HepG2 (cell line): Measurements from ENCODE around the gene MT1G. TPM values are rescaled to one million over a fixed set of nuclear protein-coding genes. Genes with fewer than 3 reads are reported as not detected.

Source experiments
- IRF2 ChIP-seq: IDR thresholded peaks from 2 replicates; pipeline ENCODE4 v1.6.1; 2018; ENCODE audit warnings: missing genetic modification reagents, missing compliant biosample characterization
- MYC ChIP-seq: sonication (generic); formaldehyde crosslinking; IDR thresholded peaks from 2 replicates; pipeline ENCODE4 v1.9.0; 2021; ENCODE audit warnings: missing genetic modification reagents, borderline replicate concordance
- PITX1 ChIP-seq: sonication (generic); formaldehyde crosslinking; IDR thresholded peaks from 2 replicates; pipeline ENCODE4 v1.5.1; 2020; ENCODE audit warnings: mild to moderate bottlenecking, missing genetic modification reagents
- TBX2 ChIP-seq: sonication (generic); formaldehyde crosslinking; IDR thresholded peaks from 2 replicates; pipeline ENCODE4 v1.5.0; 2020; ENCODE audit warnings: missing genetic modification reagents, mild to moderate bottlenecking, borderline replicate concordance
- ZMYM4 ChIP-seq: sonication (generic); formaldehyde crosslinking; IDR thresholded peaks from 2 replicates; pipeline ENCODE4 v1.8.1; 2023; ENCODE audit warnings: mild to moderate bottlenecking, missing genetic modification reagents
- ZNF567 ChIP-seq: sonication (generic); formaldehyde crosslinking; IDR thresholded peaks from 2 replicates; pipeline ENCODE4 v1.8.1; 2023; ENCODE audit warnings: mild to moderate bottlenecking, missing genetic modification reagents, borderline replicate concordance
- ZNF644 ChIP-seq: IDR thresholded peaks from 2 replicates; pipeline ENCODE4 v1.6.1; 2016; ENCODE audit warnings: low read depth
- polyA plus RNA-seq, 8 experiments: library from polyadenylated mRNA; depleted of rRNA in 3 of 8; stranded (reverse) in 7 of 8; unstranded in 1 of 8; fragments of >200 nt; fragmentation: Illumina TruSeq in 4 of 8; extraction: Trizol in 4 of 8; gene quantifications; 2 replicates each; pipeline versions ENCODE4 v1.2.1 to v1.2.3, GENCODE V29; 2011 to 2016; ENCODE audit warnings: low read depth in 4 of 8, missing spikeins in 1 of 8, mixed read lengths in 1 of 8; ENCODE audit not compliant: insufficient read depth in 1 of 8
- total RNA-seq, 5 experiments: library from RNA; depleted of rRNA; stranded (reverse); fragments of >200 nt; fragmentation: Illumina TruSeq; extraction: Trizol; gene quantifications; 2 replicates each; pipeline ENCODE4 v1.2.3, GENCODE V29; 2016; ENCODE audit warnings: low read depth in 1 of 5
- TF ChIP-seq, protein P1 (sequence below): sonication (generic); formaldehyde crosslinking; IDR thresholded peaks from 2 replicates; pipeline ENCODE4 v1.8.0; 2022; ENCODE audit warnings: mild to moderate bottlenecking, missing genetic modification reagents, moderate library complexity
- TF ChIP-seq, protein P2 (sequence below): sonication (generic); formaldehyde crosslinking; IDR thresholded peaks from 2 replicates; pipeline ENCODE4 v1.4.0; 2020; ENCODE audit warnings: missing genetic modification reagents, borderline replicate concordance
- TF ChIP-seq, protein P3 (sequence below): sonication (generic); formaldehyde crosslinking; IDR thresholded peaks from one replicate; pipeline ENCODE4 v1.5.1; 2020; ENCODE audit warnings: mild to moderate bottlenecking, missing genetic modification reagents; ENCODE audit errors: not compliant biosample characterization
- TF ChIP-seq, protein P4 (sequence below): sonication (generic); formaldehyde crosslinking; IDR thresholded peaks from 2 replicates; pipeline ENCODE4 v1.5.0; 2020; ENCODE audit warnings: mild to moderate bottlenecking, missing genetic modification reagents, borderline replicate concordance

MT1G gene
- total and polyA plus RNA-seq, 2 of the 13 experiments (the other 11 are each of a cell fraction or from before 2014, with no cell fraction given) = 3.6 to 377 TPM

DNA sequence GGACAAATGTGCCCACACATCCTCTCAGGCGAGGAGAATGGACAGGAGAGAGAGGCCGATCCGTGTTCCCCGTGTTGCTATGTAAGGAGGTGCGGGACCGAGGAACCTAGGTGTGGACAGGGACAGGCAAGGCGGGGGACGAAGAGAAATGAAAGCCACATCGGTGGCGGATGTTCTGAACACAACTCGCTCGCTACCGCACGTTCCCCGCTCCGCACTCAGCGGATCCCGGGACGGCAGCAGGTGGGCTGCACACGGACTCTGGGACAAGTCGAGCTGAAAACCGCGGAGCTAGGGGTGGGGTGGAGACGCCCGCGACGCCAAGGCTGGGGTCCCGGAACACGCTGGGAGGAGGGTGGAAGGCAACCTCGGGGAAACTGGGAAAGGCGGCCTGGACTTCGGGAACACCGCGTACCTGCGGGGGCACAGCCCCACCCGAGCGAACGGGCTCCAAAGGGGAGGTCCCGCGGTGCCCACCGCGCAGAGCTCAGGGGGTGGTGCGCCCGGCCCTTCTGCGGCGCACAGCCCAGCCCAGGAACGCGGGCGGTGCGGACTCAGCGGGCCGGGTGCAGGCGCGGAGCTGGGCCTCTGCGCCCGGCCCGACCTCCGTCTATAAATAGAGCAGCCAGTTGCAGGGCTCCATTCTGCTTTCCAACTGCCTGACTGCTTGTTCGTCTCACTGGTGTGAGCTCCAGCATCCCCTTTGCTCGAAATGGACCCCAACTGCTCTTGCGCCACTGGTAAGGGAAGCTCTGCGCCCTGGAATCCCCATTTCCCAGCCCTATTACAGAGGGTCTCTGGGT, 42.5 kb downstream of the MT1G start, which contains the start of gene MT1E (continued):
- TF ChIP-seq IRF2 (CRISPR knock-in tag) = peak; percentile 65; the same call in 1 of the 2 replicates
- TF ChIP-seq TBX2 (CRISPR knock-in tag) = peak; percentile 80
- TF ChIP-seq ZNF567 (CRISPR knock-in tag) = no peak
- peak; percentile 27; the same call in 1 of the 2 replicates for TF ChIP-seq ZMYM4 (CRISPR knock-in tag)
- no peak for TF ChIP-seq ZNF644 (CRISPR knock-in tag)
- peak; percentile 55; the same call in 1 of the 2 replicates for TF ChIP-seq MYC
- TF ChIP-seq, protein P1, sequence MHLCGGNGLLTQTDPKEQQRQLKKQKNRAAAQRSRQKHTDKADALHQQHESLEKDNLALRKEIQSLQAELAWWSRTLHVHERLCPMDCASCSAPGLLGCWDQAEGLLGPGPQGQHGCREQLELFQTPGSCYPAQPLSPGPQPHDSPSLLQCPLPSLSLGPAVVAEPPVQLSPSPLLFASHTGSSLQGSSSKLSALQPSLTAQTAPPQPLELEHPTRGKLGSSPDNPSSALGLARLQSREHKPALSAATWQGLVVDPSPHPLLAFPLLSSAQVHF (CRISPR knock-in tag) = no peak
- TF ChIP-seq, protein P2, sequence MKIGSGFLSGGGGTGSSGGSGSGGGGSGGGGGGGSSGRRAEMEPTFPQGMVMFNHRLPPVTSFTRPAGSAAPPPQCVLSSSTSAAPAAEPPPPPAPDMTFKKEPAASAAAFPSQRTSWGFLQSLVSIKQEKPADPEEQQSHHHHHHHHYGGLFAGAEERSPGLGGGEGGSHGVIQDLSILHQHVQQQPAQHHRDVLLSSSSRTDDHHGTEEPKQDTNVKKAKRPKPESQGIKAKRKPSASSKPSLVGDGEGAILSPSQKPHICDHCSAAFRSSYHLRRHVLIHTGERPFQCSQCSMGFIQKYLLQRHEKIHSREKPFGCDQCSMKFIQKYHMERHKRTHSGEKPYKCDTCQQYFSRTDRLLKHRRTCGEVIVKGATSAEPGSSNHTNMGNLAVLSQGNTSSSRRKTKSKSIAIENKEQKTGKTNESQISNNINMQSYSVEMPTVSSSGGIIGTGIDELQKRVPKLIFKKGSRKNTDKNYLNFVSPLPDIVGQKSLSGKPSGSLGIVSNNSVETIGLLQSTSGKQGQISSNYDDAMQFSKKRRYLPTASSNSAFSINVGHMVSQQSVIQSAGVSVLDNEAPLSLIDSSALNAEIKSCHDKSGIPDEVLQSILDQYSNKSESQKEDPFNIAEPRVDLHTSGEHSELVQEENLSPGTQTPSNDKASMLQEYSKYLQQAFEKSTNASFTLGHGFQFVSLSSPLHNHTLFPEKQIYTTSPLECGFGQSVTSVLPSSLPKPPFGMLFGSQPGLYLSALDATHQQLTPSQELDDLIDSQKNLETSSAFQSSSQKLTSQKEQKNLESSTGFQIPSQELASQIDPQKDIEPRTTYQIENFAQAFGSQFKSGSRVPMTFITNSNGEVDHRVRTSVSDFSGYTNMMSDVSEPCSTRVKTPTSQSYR (CRISPR knock-in tag) = no peak
- TF ChIP-seq, protein P3, sequence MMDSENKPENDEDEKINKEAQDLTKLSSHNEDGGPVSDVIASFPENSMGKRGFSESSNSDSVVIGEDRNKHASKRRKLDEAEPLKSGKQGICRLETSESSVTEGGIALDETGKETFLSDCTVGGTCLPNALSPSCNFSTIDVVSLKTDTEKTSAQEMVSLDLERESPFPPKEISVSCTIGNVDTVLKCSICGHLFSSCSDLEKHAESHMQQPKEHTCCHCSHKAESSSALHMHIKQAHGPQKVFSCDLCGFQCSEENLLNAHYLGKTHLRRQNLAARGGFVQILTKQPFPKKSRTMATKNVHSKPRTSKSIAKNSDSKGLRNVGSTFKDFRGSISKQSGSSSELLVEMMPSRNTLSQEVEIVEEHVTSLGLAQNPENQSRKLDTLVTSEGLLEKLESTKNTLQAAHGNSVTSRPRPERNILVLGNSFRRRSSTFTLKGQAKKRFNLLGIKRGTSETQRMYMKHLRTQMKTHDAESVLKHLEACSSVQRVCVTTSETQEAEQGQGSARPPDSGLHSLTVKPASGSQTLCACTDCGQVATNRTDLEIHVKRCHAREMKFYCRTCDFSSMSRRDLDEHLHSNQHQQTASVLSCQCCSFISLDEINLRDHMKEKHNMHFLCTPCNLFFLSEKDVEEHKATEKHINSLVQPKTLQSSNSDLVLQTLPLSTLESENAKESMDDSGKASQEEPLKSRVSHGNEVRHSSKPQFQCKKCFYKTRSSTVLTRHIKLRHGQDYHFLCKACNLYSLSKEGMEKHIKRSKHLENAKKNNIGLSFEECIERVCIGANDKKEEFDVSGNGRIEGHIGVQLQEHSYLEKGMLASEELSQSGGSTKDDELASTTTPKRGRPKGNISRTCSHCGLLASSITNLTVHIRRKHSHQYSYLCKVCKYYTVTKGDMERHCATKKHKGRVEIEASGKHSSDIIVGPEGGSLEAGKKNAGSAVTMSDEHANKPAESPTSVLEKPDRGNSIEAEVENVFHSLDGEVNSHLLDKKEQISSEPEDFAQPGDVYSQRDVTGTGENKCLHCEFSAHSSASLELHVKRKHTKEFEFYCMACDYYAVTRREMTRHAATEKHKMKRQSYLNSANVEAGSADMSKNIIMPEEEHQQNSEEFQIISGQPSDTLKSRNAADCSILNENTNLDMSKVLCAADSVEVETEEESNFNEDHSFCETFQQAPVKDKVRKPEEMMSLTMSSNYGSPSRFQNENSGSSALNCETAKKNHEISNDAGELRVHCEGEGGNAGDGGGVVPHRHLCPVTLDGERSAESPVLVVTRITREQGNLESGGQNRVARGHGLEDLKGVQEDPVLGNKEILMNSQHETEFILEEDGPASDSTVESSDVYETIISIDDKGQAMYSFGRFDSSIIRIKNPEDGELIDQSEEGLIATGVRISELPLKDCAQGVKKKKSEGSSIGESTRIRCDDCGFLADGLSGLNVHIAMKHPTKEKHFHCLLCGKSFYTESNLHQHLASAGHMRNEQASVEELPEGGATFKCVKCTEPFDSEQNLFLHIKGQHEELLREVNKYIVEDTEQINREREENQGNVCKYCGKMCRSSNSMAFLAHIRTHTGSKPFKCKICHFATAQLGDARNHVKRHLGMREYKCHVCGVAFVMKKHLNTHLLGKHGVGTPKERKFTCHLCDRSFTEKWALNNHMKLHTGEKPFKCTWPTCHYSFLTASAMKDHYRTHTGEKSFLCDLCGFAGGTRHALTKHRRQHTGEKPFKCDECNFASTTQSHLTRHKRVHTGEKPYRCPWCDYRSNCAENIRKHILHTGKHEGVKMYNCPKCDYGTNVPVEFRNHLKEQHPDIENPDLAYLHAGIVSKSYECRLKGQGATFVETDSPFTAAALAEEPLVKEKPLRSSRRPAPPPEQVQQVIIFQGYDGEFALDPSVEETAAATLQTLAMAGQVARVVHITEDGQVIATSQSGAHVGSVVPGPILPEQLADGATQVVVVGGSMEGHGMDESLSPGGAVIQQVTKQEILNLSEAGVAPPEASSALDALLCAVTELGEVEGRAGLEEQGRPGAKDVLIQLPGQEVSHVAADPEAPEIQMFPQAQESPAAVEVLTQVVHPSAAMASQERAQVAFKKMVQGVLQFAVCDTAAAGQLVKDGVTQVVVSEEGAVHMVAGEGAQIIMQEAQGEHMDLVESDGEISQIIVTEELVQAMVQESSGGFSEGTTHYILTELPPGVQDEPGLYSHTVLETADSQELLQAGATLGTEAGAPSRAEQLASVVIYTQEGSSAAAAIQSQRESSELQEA (CRISPR knock-in tag) = no peak
- TF ChIP-seq, protein P4, sequence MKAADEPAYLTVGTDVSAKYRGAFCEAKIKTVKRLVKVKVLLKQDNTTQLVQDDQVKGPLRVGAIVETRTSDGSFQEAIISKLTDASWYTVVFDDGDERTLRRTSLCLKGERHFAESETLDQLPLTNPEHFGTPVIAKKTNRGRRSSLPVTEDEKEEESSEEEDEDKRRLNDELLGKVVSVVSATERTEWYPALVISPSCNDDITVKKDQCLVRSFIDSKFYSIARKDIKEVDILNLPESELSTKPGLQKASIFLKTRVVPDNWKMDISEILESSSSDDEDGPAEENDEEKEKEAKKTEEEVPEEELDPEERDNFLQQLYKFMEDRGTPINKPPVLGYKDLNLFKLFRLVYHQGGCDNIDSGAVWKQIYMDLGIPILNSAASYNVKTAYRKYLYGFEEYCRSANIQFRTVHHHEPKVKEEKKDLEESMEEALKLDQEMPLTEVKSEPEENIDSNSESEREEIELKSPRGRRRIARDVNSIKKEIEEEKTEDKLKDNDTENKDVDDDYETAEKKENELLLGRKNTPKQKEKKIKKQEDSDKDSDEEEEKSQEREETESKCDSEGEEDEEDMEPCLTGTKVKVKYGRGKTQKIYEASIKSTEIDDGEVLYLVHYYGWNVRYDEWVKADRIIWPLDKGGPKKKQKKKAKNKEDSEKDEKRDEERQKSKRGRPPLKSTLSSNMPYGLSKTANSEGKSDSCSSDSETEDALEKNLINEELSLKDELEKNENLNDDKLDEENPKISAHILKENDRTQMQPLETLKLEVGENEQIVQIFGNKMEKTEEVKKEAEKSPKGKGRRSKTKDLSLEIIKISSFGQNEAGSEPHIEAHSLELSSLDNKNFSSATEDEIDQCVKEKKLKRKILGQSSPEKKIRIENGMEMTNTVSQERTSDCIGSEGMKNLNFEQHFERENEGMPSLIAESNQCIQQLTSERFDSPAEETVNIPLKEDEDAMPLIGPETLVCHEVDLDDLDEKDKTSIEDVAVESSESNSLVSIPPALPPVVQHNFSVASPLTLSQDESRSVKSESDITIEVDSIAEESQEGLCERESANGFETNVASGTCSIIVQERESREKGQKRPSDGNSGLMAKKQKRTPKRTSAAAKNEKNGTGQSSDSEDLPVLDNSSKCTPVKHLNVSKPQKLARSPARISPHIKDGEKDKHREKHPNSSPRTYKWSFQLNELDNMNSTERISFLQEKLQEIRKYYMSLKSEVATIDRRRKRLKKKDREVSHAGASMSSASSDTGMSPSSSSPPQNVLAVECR (CRISPR knock-in tag) = peak; percentile 36; the same call in 1 of the 2 replicates
- TF ChIP-seq PITX1 (CRISPR knock-in tag) = no peak
